HG02571 (cell line): Measurements from ENCODE around the gene ARL2.
"Not testable (repeated sequence)": the region's sequence is repeated elsewhere in the genome, so short reads cannot be mapped to it uniquely, and the experiment has no call there.

Source experiments
- ATAC-seq: cut with Tn5 transposase; IDR thresholded peaks from one replicate; pipeline ENCODE4 v1.9.1; 2021; ENCODE audit warnings: mild to moderate bottlenecking, moderate library complexity; ENCODE audit not compliant: unreplicated experiment

The ARL2 gene

DNA sequence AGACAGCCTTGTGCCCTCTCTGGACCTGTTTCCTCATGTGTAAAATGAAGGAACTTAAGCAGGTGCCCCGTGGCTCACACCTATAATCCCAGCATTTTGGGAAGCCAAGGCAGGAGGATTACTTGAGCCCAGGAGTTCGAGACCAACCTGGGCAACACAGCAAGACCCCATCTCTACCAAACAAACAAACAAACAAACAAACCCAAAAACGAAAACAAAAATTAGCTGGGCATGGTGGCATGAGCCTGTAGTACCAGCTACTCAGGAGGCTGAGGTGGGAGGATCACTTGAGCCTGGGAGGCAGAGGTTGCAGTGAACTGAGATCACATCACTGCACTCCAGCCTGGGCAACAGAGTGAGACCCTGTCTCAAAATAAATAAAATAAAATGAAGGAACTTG, 10.0 kb upstream of the ARL2 start:
- ATAC-seq = not testable (repeated sequence)

DNA sequence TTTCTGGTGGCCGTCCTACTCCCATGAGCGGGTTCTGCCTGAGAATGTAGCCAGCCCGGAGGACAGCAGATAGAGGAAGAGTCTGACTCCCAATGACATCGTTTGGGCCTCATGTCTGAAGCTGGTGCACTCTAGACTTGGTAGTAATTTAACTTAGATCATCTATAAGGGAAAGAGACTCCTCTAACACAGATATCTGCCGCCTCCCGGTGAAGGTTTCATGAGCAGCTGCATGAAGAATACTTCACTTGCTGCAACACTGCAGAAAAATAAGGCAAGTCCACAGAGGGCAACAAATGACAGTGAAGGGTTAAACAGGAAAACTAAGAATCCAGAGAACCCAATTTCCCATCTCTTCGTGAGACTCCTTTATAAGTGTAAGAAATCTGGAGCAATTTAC, 5.9 kb upstream of the ARL2 start:
- no peak for ATAC-seq

DNA sequence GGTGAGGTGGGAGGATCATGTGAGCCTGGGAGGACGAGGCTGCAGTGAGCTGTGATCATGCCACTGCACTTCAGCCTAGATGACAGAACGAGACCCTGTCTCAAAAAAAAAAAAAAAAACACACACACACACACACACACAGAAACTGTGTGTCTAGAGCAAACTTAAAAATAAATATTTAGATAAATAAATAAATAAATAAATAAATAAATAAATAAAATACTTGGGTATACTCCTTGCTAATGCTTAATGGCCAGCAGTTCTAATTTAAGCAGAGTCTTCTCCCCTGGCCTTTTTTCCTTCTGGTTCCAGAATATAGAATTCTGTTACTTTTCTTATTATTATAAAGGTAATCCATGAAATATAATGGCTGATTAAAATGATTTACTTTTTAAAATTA, 5.1 kb upstream of the ARL2 start:
- no peak for ATAC-seq

DNA sequence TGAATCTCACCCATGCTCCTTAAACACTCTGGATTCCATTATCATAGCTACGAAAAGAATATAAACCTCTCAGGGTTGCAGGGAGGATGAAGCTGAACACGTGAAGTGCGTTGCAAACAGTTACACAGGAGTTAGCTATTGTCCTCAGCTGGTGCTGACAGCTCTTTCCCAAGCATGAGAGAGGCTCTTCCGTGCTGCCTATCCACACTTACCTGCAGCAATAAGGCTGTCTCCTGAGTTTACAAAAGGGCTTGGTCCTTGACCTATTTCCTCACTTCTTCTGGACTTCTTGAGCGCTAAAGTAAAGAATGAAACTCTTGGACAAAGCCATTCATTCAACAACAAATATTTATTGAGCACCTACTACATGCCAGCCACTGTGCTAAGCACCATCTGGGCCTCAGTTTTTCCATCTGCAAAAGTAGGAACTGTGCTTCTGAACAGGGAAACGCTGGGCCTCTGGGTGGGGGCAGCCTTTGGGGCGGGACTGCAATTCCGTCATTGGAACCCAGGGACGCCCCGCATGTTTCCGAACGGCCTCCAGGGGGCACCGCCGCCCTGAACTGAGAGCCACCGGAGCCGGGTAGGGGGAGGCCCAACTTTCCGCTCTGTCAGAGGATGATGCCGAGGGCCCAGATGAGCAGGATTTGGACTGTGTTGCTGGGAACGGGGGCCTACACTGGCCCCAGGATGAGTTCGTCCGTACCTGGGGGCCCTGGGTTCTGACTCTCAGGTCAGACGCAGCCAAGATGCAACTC, 651 bp upstream of the ARL2 start:
- peak; percentile 63 for ATAC-seq

DNA sequence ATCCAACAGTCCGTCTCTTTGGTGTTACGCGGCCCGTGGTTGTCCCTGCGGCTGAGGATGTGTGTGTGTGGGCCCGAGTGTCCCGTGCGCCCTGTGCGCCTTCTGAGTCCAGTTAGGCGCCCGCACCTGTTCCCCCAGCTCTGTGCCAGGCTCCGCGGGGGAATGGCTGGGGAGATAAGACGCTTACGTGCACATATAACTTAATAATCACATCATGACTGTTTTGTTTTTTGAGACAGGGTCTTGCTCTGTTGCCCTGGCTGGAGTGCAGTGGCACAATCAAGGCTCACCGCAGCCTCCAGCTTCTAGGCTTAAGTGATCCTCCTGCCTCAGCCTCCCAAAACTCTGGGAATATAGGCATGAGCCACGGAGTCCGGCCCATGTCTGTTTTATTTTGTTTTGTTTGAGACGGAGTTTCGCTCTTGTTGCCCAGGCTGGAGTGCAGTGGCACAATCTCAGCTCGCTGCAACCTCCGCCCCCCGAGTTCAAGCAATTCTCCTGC, 817 bp downstream of the ARL2 start:
- ATAC-seq = no peak

DNA sequence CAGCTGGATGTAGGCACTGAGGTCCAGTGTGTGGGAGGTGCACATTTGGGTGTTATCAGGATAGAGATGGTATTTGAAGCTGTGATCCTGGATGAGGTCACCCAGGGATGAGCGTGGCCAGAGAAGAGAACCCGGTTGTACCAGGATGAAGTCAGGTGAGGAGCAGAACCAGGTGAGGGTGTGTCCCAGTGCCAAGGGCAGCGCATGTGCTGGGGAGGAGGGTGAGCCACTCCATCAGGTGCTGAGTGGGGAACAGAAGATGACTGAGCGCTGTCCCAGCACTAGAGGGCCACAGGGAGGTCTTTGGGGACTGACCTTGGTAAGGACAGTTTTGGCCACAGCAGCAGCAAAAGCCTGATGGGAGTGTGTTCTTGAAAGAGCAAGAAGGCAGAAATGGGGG, 2.7 kb downstream of the ARL2 start:
- no peak for ATAC-seq

DNA sequence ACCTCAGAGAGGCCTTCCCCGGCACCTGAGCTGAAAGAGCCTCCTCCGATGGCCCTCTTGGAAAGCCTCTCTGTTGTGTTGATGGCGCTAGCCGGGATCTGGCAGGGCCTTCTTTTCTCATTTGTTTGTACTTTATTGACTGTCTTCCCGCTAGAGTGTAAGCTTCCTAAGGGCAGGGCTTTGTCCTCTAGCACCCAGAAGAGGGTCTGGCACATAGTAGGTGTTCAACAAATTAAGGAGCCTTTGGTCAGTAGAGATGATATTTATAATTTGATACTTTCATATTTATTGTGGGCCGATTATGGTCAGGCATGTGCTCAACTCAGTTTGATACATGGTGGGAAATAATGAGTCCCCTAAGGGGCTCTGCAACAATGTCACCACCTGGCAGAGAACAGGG, 4.0 kb downstream of the ARL2 start:
- ATAC-seq = no peak

DNA sequence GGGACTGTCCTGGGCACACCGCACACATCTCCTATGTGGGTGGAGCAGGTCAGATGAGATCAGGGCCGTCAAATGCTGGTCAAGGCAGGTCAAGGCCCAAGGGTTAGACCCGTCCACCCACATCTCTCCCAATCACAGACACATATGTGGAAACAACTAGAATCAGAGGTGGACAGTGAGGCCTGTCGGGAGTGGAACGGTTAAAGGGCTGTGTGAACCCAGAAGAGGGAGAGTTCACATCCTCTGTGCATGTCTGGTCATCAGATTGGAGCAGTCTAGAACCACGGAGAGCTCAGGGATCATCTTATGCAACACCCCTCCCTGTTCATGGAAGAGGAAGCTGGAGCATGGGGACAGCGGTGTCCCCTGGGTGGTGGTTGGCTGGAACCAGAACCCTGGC, 5.9 kb downstream of the ARL2 start:
- ATAC-seq = no peak

DNA sequence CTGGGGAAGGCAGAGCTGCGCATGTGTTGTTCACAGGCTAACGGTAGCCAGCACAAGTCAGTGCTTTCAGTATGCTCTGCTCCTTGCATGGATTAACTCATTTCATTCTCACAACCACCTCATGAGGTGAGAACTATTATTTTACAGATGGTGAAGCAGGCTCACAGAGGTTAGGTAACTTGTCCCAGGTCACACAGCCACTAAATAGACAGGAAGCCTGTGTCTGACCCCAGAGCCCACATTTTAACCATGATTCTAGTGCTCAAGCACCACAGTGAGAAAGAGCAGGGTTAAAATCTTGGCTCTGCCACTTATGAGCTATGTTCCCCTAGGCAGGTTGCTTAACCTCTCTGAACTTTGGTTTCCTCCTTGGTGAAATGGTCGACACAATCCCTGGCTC, 7.0 kb downstream of the ARL2 start:
- ATAC-seq = no peak

DNA sequence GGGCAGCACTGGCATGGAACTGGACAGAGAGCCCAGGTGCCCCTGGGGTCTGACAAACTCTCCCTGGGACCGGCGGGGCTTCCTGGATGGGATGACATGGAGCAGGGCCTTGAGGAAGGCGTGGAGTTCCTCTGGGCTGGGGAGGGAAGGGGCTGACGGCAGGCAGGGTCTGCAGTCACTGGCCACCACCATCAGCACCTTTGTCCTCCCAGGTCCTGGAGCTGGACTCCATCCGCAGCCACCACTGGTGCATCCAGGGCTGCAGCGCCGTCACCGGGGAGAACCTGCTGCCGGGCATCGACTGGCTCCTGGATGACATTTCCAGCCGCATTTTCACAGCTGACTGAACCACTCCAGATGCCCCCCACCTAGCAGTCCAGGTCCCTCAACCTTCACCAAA, 7.5 kb downstream of the ARL2 start:
- ATAC-seq = no peak

DNA sequence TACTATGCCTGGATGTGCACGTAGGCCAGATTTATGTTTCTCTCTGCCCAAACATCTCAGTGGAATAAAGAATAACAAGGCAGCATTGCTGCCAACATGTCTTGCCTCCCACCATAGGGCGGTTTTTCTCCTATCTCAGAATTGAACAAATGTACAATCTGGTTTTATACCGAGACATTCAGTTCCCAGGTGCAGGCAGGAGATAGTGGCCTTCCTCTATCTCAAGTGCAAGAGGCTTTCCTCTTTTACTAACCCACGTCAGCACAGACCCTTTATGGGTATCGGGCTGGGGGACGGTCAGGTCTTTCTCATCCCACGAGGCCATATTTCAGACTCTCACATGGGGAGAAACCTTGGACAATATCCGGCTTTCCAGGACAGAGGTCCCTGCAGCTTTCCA, 9.5 kb downstream of the ARL2 start:
- not testable (repeated sequence) for ATAC-seq

DNA sequence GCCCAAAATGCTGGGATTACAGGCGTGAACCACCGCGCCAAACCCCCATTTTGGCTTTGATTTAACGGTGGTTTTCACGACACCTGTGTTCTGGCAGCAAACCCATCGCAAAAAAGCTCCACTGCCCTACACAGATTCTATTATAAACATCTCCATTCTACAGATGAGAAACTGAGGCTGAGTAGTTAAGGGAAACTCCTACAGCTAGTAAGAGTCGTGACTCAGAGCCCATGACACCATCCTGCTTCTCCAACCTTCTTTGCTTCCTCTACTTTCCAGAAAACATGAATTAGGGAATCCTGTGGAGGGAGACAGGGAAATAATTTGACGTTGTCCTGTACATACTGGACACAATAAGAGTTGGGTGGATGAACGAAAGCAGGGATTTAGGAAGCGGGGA, 12.8 kb downstream of the ARL2 start:
- ATAC-seq = no peak

DNA sequence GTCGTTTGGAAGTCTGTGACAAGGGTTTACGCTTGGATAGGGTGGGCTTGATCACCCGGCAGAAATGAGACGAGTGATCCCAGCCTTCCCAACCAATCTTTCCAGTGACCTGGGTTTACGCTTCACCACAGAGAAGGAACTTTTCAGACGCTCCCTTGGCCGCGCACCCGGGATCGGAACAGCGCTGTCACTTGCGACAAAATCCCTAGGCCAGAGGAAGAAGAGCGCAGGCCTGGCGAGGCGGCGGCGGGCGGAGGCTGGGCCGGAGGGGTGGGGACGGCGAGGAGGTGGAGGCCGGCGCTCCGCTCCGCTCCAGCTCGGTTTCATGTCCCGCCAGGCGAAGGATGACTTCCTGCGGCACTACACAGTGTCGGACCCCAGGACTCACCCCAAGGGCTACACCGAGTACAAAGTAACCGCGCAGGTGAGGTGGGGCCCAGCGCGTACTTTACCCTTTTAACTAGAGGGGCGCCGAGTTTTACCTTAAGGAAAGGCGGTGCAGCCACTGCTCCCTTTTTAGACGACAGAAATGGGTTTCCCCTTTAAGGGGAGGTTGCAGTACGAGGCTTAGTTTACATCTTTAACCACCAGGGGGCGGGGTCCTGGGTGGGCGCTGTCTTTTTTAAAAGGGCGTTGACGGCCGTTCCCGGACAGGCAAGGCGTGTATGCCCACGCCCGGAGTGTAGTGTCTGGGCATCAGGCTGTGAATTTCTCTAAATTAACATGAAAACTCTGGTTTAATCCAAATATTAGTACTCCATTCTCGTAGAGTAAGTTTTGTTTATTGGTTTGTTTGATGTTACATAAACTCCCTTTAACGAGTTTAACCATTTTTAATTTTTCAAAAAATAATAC, 13.5 kb downstream of the ARL2 start, which contains the start of gene SNX15:
Gene SNX15 (plus strand): TSS at position 227 of the 855 bp plus-strand sequence. CDS start 99 bp downstream, at position 326.
- ATAC-seq = peak; percentile 74

DNA sequence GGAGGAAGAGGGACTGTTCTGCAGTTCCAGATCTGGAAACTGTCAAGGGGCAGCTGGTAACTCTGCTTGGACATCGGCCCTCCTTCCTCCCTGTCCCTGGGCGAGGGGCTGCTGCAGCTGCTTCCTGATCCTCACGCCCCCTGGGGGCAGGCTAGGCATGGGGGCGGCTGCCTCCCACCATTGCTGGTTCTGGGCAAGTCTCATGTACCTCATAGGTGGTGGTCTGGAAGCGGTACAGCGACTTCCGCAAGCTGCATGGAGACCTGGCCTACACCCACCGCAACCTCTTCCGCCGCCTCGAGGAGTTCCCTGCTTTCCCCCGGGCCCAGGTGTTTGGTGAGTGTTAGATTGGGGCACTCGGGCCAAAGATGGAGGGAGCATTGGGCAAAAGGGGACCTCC, 18.3 kb downstream of the ARL2 start:
- ATAC-seq = no peak

DNA sequence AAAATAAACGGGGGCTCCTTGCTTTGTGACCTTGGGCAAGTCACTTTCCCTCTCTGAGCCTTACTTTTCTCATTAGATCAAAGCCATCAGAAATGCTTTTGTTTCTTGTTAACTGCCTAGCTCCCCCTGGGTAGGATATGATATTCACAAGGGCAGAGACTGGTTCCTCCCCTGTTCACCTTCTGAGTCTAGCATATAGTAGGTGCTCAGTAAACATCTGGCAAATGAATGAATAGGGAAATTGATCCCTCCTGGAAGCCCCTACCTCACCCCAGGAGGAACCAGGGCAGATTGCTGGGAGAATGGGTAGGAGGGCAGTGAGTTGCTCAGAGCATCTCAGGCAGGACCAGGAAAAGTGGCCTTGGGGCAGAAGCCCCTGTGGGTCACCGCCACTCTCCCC, 20.5 kb downstream of the ARL2 start:
- ATAC-seq = no peak

DNA sequence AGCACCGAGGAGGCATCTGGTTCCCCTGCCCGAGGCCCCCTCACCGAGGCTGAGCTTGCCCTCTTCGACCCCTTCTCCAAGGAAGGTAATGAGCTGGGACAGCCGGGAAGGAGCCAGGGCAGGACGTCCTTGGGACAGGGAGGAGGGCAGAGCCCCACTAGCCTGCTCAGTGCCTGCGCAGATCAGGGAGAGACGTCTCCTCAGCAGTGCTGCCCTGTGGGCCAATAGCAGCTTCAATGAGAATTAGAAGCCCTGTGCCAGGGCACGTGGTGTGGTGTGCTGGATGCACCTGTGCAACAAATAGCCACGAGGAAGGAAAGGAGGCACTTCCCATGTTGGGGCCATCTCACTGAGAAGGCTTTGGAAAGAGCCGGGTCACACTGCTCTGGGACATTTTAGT, 21.6 kb downstream of the ARL2 start:
- no peak for ATAC-seq

DNA sequence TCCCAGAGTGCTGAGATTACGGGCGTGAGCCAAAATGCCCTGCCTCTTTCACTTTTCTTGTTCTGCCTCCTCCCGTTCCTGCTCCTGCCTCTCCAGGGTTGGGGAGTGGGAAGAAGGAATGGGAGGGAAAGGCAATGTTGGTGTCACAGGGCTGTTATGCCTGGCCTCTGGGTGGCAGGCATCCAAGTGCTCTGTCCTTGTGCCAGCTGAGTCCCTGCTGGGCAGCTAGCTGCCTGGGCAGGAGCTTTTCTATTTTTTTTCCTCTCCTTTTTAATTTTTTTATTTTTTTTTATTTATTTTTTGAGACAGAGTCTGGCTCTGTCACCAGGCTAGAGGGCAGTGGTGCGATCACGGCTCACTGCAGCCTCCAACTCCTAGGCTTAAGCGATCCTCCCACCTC, 23.0 kb downstream of the ARL2 start:
- ATAC-seq = no peak

DNA sequence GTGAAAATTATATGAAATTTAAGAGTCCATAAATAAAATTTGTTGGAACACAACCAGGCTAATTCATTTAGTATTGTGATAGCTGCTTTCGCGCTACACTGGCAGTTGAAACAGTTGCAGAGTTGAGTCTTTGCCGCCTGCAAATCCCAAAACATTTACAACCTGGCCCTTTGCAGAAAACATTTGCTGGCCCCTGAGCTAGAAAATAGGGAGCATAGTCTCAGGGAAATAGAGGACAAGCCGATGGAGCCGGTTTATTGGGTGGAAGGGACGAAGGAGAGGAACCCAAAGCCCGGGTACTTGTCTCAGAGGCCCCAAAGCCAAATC, 26.5 kb downstream of the ARL2 start:
- no peak for ATAC-seq

DNA sequence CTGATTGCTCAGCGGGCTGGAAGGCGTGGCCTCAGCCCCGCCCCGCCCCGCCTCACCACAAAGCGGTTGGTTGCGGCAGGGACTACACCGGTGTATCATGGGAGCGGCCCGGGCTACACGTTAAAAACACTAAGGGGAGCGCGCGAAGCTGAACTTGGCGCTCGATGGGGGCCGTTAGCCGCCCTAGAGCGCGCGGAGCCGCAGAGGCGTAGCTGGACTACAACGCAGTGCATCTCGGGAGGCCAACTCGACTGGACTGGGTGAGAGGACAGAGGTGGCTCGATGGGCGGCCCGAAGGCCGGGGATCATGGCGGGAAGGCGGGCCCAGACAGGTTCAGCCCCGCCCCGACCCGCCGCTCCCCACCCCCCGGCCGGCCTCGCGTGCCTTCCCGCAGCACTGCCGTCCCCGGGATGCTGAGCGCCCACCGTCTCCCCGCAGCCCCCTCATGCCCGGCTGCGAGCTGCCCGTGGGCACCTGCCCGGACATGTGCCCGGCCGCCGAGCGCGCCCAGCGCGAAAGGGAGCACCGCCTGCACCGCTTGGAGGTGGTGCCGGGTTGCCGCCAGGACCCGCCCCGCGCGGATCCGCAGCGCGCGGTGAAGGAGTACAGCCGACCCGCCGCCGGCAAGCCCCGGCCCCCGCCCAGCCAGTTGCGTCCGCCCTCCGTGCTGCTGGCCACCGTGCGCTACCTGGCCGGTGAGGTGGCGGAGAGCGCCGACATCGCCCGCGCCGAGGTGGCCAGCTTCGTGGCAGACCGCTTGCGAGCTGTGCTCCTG, 27.1 kb downstream of the ARL2 start, which contains the start of gene SAC3D1:
Gene SAC3D1 (plus strand): TSS at position 364 of the 776 bp plus-strand sequence. CDS start 83 bp downstream, at position 447.
- ATAC-seq = peak; percentile 85

DNA sequence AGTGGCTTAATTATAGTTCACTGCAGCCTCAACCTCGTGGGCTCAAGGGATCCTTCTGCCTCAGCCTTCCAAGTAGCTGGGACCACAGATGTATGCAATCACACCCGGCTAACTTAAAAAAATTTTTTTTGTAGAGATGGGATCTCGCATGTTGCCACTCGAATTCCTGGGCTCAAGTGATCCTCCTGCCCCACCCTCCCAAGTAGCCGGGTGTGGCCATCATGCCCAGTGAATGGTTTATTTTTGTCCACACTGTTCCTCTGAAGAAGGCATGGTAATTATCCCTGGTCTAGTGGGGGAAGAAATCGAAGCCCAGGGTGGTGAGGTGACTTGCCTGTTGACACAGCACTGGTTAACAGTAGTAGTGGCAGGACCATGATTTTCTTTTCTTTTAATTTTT, 28.9 kb downstream of the ARL2 start:
- no peak for ATAC-seq

DNA sequence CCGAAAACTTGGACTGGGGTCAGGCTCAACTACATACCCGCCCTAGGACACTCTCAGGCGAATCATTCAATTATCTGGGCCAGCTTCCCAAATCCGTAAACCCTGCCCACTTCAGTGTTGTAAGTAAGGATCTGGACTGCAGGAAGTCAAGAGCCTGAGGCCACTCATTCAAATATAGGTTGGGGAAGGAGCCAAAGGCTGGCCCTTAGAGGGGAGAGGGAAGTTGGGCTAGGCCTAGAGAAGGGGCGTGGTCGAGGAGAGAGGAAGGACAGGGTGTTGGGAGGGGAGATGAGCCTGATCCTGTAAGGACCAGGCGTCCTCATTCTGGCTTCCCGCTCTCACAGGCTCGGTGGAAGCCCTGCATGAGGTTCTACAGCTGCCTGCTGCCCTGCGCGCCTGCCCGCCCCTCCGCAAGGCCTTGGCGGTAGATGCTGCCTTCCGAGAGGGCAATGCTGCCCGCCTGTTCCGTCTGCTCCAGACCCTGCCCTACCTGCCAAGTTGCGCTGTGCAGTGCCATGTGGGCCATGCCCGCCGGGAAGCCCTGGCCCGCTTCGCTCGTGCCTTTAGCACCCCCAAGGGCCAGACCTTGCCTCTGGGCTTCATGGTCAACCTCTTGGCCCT, 30.0 kb downstream of the ARL2 start:
- ATAC-seq = no peak
